RWPE2 (cell line): ENCODE measurements around the gene TMEM178B.
"Not testable (repeated sequence)": the region's sequence is repeated elsewhere in the genome, so short reads cannot be mapped to it uniquely, and the experiment has no call there.

Experiments
- ATAC-seq: fragments of 200-7000 bp; cut with Tn5 transposase; 3 replicates; pipeline ENCODE4 v1.9.1; 2021; ENCODE audit warnings: low read depth
- DNase-seq: peaks from one replicate; pipeline ENCODE4 v3.0.0-alpha.2; 2020; ENCODE audit warnings: low spot score
- H3K27ac ChIP-seq: fragments of 450-650 bp; 2 replicates; pipeline ENCODE4 v1.5.1; 2017; ENCODE audit warnings: mild to moderate bottlenecking; ENCODE audit not compliant: poor library complexity, severe bottlenecking
- H3K27me3 ChIP-seq: fragments of 250-450 bp; sonication (Bioruptor Pico); 2 replicates; pipeline ENCODE4 v1.5.1; 2021; ENCODE audit warnings: mild to moderate bottlenecking, moderate library complexity; ENCODE audit not compliant: insufficient read depth, poor library complexity, severe bottlenecking
- H3K36me3 ChIP-seq: fragments of 250-450 bp; sonication (Bioruptor Pico); 2 replicates; pipeline ENCODE4 v1.5.1; 2020; ENCODE audit warnings: low read depth, mild to moderate bottlenecking, moderate library complexity
- H3K4me1 ChIP-seq: fragments of 250-450 bp; sonication (Bioruptor Pico); 2 replicates; pipeline ENCODE4 v1.5.1; 2021; ENCODE audit warnings: mild to moderate bottlenecking, moderate library complexity; ENCODE audit not compliant: insufficient read depth, poor library complexity, severe bottlenecking
- H3K4me3 ChIP-seq: fragments of 250-450 bp; sonication (Bioruptor Pico); 2 replicates; pipeline ENCODE4 v1.5.1; 2021; ENCODE audit warnings: mild to moderate bottlenecking, moderate library complexity; ENCODE audit not compliant: severe bottlenecking
- H3K9me3 ChIP-seq: fragments of 250-450 bp; sonication (Bioruptor Pico); 2 replicates; pipeline ENCODE4 v1.5.1; 2021; ENCODE audit warnings: mild to moderate bottlenecking, moderate library complexity; ENCODE audit not compliant: severe bottlenecking
- TF ChIP-seq, protein P1 (sequence below): fragments of 450-650 bp; IDR thresholded peaks from one replicate; pipeline ENCODE4 v1.5.1; 2017; ENCODE audit warnings: mild to moderate bottlenecking, moderate library complexity; ENCODE audit not compliant: poor library complexity, severe bottlenecking

Gene TMEM178B

DNA sequence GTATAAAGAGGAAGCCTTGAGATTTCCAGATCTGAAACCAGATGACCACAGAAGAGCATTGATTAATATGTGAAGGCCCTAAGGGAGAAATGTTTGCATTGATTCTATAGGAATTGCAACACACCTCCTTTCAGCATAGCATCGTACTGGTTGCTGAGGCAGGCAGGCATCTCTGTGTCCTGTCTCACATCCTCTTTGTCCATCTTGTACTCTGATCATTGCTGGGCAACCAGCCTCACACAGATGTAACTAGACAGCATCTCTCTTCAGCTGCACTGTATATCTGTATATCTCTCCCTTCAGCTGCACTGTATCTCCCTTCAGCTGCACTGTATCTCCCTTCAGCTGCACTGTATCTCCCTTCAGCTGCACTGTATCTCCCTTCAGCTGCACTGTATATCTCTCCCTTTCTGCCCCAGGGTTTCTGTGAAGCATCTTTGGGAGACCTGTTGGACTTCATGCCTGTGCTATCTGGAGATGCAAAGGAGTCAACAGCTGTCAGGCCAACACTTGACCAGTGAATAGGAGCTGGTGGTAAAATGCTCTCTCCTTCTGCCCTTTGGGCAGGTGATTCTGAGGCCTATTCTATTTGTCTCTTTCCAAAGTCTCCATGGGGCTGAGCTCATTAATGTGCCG is 40.3 kb downstream of the TMEM178B start:
- H3K27me3 ChIP-seq, result no peaks in the 10 kb centered on the region
- TF ChIP-seq, protein P1, sequence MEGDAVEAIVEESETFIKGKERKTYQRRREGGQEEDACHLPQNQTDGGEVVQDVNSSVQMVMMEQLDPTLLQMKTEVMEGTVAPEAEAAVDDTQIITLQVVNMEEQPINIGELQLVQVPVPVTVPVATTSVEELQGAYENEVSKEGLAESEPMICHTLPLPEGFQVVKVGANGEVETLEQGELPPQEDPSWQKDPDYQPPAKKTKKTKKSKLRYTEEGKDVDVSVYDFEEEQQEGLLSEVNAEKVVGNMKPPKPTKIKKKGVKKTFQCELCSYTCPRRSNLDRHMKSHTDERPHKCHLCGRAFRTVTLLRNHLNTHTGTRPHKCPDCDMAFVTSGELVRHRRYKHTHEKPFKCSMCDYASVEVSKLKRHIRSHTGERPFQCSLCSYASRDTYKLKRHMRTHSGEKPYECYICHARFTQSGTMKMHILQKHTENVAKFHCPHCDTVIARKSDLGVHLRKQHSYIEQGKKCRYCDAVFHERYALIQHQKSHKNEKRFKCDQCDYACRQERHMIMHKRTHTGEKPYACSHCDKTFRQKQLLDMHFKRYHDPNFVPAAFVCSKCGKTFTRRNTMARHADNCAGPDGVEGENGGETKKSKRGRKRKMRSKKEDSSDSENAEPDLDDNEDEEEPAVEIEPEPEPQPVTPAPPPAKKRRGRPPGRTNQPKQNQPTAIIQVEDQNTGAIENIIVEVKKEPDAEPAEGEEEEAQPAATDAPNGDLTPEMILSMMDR, result no peak
- no peak for DNase-seq
- no peaks in the 10 kb centered on the region for H3K4me1 ChIP-seq
- H3K9me3 ChIP-seq, result no peaks in the 10 kb centered on the region
- no peak for ATAC-seq
- no peaks in the 10 kb centered on the region for H3K36me3 ChIP-seq
- no peak overlapping the region for H3K4me3 ChIP-seq
- no peak overlapping the region for H3K27ac ChIP-seq

DNA sequence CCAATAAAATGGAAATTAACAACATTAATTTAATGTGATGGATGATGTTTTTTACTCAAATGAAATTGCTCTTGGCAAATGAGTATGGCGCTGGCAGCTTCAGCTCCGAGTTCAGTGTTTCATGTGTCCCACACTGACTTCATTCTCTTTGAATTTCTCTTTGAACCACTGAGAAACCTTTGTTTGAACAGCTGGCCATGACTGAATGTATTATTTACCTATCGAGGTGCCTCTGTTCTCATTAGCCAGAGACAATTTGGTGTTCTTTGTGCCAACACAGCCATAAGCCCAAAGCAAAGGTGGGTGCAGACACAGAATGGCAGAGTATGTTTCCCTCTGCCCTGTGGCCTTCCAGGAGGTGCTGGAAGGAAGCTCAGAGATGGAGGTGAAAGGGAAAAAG is 42.1 kb downstream of the TMEM178B start:
- no peak overlapping the region for H3K4me3 ChIP-seq
- H3K27ac ChIP-seq, result no peak overlapping the region
- H3K27me3 ChIP-seq, result no peaks in the 10 kb centered on the region
- no peaks in the 10 kb centered on the region for H3K9me3 ChIP-seq
- no peaks in the 10 kb centered on the region for H3K4me1 ChIP-seq
- DNase-seq (no peak), ATAC-seq (no peak)
- no peaks in the 10 kb centered on the region for H3K36me3 ChIP-seq
- TF ChIP-seq, protein P1, result no peak

DNA sequence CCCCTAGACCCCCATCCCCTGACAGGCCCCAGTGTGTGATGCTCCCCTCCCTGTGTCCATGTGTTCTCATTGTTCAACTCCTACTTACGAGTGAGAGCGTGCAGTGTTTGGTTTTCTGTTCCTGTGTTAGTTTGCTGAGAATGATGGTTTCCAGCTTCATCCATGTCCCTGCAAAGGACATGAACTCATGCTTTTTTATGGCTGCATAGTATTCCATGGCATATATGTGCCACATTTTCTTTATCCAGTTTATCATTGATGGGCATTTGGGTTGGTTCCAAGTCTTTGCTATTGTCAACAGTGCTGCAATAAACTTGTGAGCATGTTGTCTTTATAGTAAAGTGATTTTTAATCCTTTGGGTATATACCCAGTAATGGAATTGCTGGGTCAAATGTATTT is 42.8 kb downstream of the TMEM178B start:
- H3K4me1 ChIP-seq, H3K27ac ChIP-seq, ATAC-seq: not testable (repeated sequence)

DNA sequence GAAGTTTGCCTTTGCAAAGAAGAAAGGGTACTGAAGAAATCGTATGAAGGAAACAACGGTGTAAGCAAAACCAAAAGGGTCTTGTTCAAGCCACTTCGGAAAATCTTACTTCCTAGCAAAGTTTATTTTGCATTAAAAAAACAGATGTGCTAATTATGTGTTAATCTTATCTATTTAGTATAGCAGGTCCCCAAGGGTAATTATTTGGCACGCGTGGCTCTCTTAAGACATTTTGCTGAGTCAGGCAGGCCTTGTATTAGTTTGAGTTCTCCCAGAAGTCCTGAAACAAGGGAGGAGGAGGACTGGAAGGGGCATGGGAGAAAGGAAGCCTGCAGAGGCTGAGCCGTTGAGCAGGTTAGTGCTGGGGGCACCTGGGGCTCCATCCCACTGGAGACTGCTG is 44.9 kb downstream of the TMEM178B start:
- H3K4me1 ChIP-seq, result no peaks in the 10 kb centered on the region
- H3K36me3 ChIP-seq, result no peaks in the 10 kb centered on the region
- H3K27me3 ChIP-seq, result no peaks in the 10 kb centered on the region
- no peak overlapping the region for H3K27ac ChIP-seq
- ATAC-seq (no peak), DNase-seq (no peak)
- TF ChIP-seq, protein P1, result no peak
- no peaks in the 10 kb centered on the region for H3K9me3 ChIP-seq
- H3K4me3 ChIP-seq, result no peak overlapping the region

More for the DNA sequence above, 42.8 kb downstream of the TMEM178B start:
- DNase-seq, H3K36me3 ChIP-seq, H3K27me3 ChIP-seq, H3K4me3 ChIP-seq, H3K9me3 ChIP-seq: not testable (repeated sequence)

DNA sequence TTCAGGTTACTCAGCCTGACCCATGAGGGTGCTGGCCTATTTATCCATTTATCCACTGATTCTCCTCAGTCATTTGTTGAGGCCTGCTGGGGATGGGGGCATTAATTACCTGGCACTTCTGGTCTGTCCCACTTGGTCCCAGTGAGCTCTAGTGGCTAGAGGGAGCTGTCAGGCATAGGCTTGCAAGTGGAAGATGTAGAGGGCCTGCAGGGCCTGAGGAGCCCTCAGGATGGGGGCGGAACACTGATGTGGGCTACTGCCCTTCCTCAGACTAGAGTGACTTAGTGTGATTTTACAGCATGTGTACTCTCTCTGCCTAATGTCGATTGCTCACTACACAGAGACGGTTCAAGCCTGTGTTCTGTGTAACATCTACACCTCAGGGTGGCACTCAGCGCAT is 45.3 kb downstream of the TMEM178B start:
- H3K27ac ChIP-seq, result no peak overlapping the region
- H3K36me3 ChIP-seq, result no peaks in the 10 kb centered on the region
- TF ChIP-seq, protein P1, result no peak
- no peaks in the 10 kb centered on the region for H3K27me3 ChIP-seq
- no peak for DNase-seq
- H3K9me3 ChIP-seq, result no peaks in the 10 kb centered on the region
- H3K4me1 ChIP-seq, result no peaks in the 10 kb centered on the region
- H3K4me3 ChIP-seq, result no peak overlapping the region
- no peak for ATAC-seq
